Keratinocyte (primary cell): ENCODE results near the gene STX16. TPM values are rescaled to one million over a fixed set of nuclear protein-coding genes. Genes with fewer than 3 reads are reported as not detected.

ENCODE experiments used
- DNase-seq: peaks from one replicate; pipeline ENCODE4 v3.0.0-alpha.2; 2011; ENCODE audit warnings: low read depth, missing footprints, low spot score
- FAIRE-seq: peaks from 2 replicates; lab custom pipeline; 2011; peaks lifted over from hg19 to GRCh38; lab: Jason Lieb, UNC
- H2AFZ ChIP-seq: 2 replicates; pipeline ENCODE4 v1.6.0; 2012; ENCODE audit warnings: low read length, control low read depth, inconsistent platforms; ENCODE audit not compliant: control insufficient read depth
- H3K27ac ChIP-seq: 2 replicates; pipeline ENCODE4 v1.5.1; 2011; ENCODE audit warnings: low read length; ENCODE audit not compliant: control insufficient read depth, insufficient read depth
- H3K27me3 ChIP-seq: 3 replicates; pipeline ENCODE4 v1.6.0; 2011; ENCODE audit warnings: low read length; ENCODE audit not compliant: control insufficient read depth, insufficient read depth; ENCODE audit errors: extremely low read depth
- H3K36me3 ChIP-seq, 2 experiments: 2 replicates in 1 of 2; 3 replicates in 1 of 2; pipeline ENCODE4 v1.5.1; 2011; ENCODE audit warnings: low read length in 2 of 2, mild to moderate bottlenecking in 1 of 2; ENCODE audit not compliant: control insufficient read depth in 2 of 2, insufficient read depth in 2 of 2; ENCODE audit errors: extremely low read depth in 1 of 2
- H3K4me1 ChIP-seq: 3 replicates; pipeline ENCODE4 v1.5.1; 2011; ENCODE audit warnings: low read length; ENCODE audit not compliant: control insufficient read depth, insufficient read depth; ENCODE audit errors: extremely low read depth
- H3K4me2 ChIP-seq: 3 replicates; pipeline ENCODE4 v1.6.0; 2011; ENCODE audit warnings: low read depth, low read length; ENCODE audit not compliant: control insufficient read depth, insufficient read depth; ENCODE audit errors: extremely low read depth
- H3K4me3 ChIP-seq, 3 experiments: fragments of 200-600 bp in 1 of 3; sonication (generic) in 1 of 3; 2 replicates in 2 of 3; 3 replicates in 1 of 3; pipeline ENCODE4 v1.5.1; 2011 to 2016; ENCODE audit warnings: low read length in 3 of 3, mild to moderate bottlenecking in 3 of 3, control low read depth in 2 of 3, inconsistent platforms in 1 of 3, low read depth in 1 of 3, mixed read lengths in 1 of 3, mixed run types in 1 of 3, moderate library complexity in 1 of 3; ENCODE audit not compliant: control insufficient read depth in 2 of 3, insufficient read depth in 2 of 3; ENCODE audit errors: extremely low read depth in 1 of 3
- H3K79me2 ChIP-seq: 2 replicates; pipeline ENCODE4 v1.6.0; 2012; ENCODE audit warnings: low read length; ENCODE audit not compliant: control insufficient read depth, insufficient read depth
- H3K9ac ChIP-seq: 3 replicates; pipeline ENCODE4 v1.6.0; 2011; ENCODE audit warnings: low read length; ENCODE audit not compliant: control insufficient read depth, insufficient read depth; ENCODE audit errors: extremely low read depth
- H3K9me1 ChIP-seq: 3 replicates; pipeline ENCODE4 v1.6.0; 2011; ENCODE audit warnings: low read length; ENCODE audit not compliant: control insufficient read depth, insufficient read depth; ENCODE audit errors: extremely low read depth
- H3K9me3 ChIP-seq: 2 replicates; pipeline ENCODE4 v1.5.1; 2012; ENCODE audit warnings: low read depth, low read length; ENCODE audit not compliant: control insufficient read depth
- H4K20me1 ChIP-seq: 3 replicates; pipeline ENCODE4 v1.6.0; 2011; ENCODE audit warnings: low read length; ENCODE audit not compliant: control insufficient read depth, insufficient read depth; ENCODE audit errors: extremely low read depth
- CTCF ChIP-seq, 3 experiments: IDR thresholded peaks in 1 of 3; conservative IDR thresholded peaks in 1 of 3; optimal IDR thresholded peaks in 1 of 3; 2 replicates in 2 of 3; 3 replicates in 1 of 3; pipeline versions ENCODE3 to v1.5.1; 2011; ENCODE audit warnings: low read length in 3 of 3, mild to moderate bottlenecking in 3 of 3, moderate library complexity in 2 of 3, control low read depth in 1 of 3, inconsistent platforms in 1 of 3; ENCODE audit not compliant: insufficient read depth in 2 of 3; ENCODE audit errors: extremely low read depth in 1 of 3
- EZH2 ChIP-seq: IDR thresholded peaks from one replicate; pipeline ENCODE4 v1.6.1; 2012; ENCODE audit warnings: inconsistent platforms, mild to moderate bottlenecking, low read length, moderate library complexity
- dilution Hi-C: fragments of 300-500 bp; cut with MboI; formaldehyde crosslinking; loops from one replicate; pipeline ENCODE4 v1.7.0; 2020; ENCODE audit warnings: low sequenced_read_pairs; ENCODE audit not compliant: extremely low pct_ligation_motif_present
- polyA plus RNA-seq, 5 experiments: library from polyadenylated mRNA; depleted of rRNA in 3 of 5; stranded (reverse) in 3 of 5; stranded (forward) in 1 of 5; unstranded in 1 of 5; fragments of >200 nt; gene quantifications; 1 replicate in 1 of 5; 2 replicates in 3 of 5; 3 replicates in 1 of 5; pipeline versions ENCODE4 v1.2.1 to v1.2.3, GENCODE V29; 2011 to 2012; ENCODE audit warnings: missing spikeins in 2 of 5, low read depth in 1 of 5, low replicate concordance in 1 of 5

STX16 gene
- polyA plus RNA-seq, 1 donor (not counting 4 experiments of a cell fraction or from before 2014, with no cell fraction given) = 69.7 TPM

- no peak overlapping the region for H3K4me3 ChIP-seq
- no peak overlapping the region for H3K4me2 ChIP-seq
- no peak overlapping the region for H3K9ac ChIP-seq
- H3K27ac ChIP-seq = no peak overlapping the region
- peaks cover 17 to 32% of the 10 kb centered on the region in 2 experiments for H3K36me3 ChIP-seq
- TF ChIP-seq CTCF (optimal IDR thresholded peaks at IDR 0.05 in 1 of 3, IDR thresholded peaks at IDR 0.05 in 1 of 3, conservative IDR thresholded peaks at IDR 0.05 in 1 of 3; ENCODE audit: extremely low read depth in 1 of 3, insufficient read depth in 2 of 3, low read length in 3 of 3) = no peak
- no peak for TF ChIP-seq EZH2
- H2AFZ ChIP-seq = no peak overlapping the region
- H3K4me1 ChIP-seq = no peaks in the 10 kb centered on the region
- no peak for FAIRE-seq
- dilution Hi-C loops = no loop called here
- H3K9me3 ChIP-seq = no peaks in the 10 kb centered on the region
- no peaks in the 10 kb centered on the region for H3K27me3 ChIP-seq
- no peaks in the 10 kb centered on the region for H3K9me1 ChIP-seq
- peaks cover 2% of the 10 kb centered on the region for H4K20me1 ChIP-seq
- DNase-seq = no peak
- peaks cover 42% of the 10 kb centered on the region for H3K79me2 ChIP-seq
These were observed 16.9 kb downstream of the STX16 start for GRCh38 chr20:58667975-58668374.

- no peak overlapping the region for H3K27ac ChIP-seq
- dilution Hi-C loops = no loop called here
- H3K9me1 ChIP-seq = no peaks in the 10 kb centered on the region
- no peak overlapping the region for H3K4me3 ChIP-seq
- H2AFZ ChIP-seq = no peak overlapping the region
- TF ChIP-seq CTCF (optimal IDR thresholded peaks at IDR 0.05 in 1 of 3, IDR thresholded peaks at IDR 0.05 in 1 of 3, conservative IDR thresholded peaks at IDR 0.05 in 1 of 3; ENCODE audit: extremely low read depth in 1 of 3, insufficient read depth in 2 of 3, low read length in 3 of 3) (no peak), EZH2 (no peak)
- H3K4me2 ChIP-seq = no peak overlapping the region
- H4K20me1 ChIP-seq = peaks cover 2% of the 10 kb centered on the region
- H3K27me3 ChIP-seq = no peaks in the 10 kb centered on the region
- H3K9ac ChIP-seq = no peak overlapping the region
- FAIRE-seq = no peak
- H3K9me3 ChIP-seq = no peaks in the 10 kb centered on the region
- H3K79me2 ChIP-seq = peaks cover 33% of the 10 kb centered on the region
- DNase-seq = no peak
- peaks cover 18 to 29% of the 10 kb centered on the region in 2 experiments for H3K36me3 ChIP-seq
- H3K4me1 ChIP-seq = no peaks in the 10 kb centered on the region
These were observed 17.8 kb downstream of the STX16 start for GRCh38 chr20:58668901-58669286.
